ENCODE data around the gene IL26. TPM values are rescaled to one million over a fixed set of nuclear protein-coding genes. Genes with fewer than 3 reads are reported as not detected.

Gene IL26
- polyA plus RNA-seq, 1 experiment = not detected

GRCh38 chr12:68240975-68241374 is 15.4 kb upstream of the IL26 start:
- H3K4me3 ChIP-seq (ENCODE audit: low read depth, low read length) = no peak overlapping the region
- CTCF ChIA-PET = interaction anchor here (0.9 to 1.2 kb wide), 3 partner anchors 8 to 77 kb away, joined by 3 to 4 read pairs (median 3); no protein-coding TSS in a partner anchor
- POLR2A ChIA-PET = no interaction called here
- H3K27me3 ChIP-seq (ENCODE audit: control insufficient read depth, insufficient read depth, low read length) = no peaks in the 10 kb centered on the region
- TF ChIP-seq CTCF (IDR thresholded peaks at IDR 0.05; ENCODE audit: insufficient read depth, low read depth, low read length) = 0 out of 2 replicates have a peak, but pooled peaks have one; percentile 3
- DNase-seq (ENCODE audit: low read depth) = no peak
- no peaks in the 10 kb centered on the region for H3K36me3 ChIP-seq (ENCODE audit: control insufficient read depth, insufficient read depth, low read length)

GRCh38 chr12:68240079-68240478 is 14.5 kb upstream of the IL26 start:
- POLR2A ChIA-PET = no interaction called here
- DNase-seq (ENCODE audit: low read depth) = peak; percentile 82
- Histone ChIP-seq H3K27me3 (ENCODE audit: control insufficient read depth, insufficient read depth, low read length) (no peaks in the 10 kb centered on the region), H3K36me3 (ENCODE audit: control insufficient read depth, insufficient read depth, low read length) (no peaks in the 10 kb centered on the region), H3K4me3 (ENCODE audit: low read depth, low read length) (no peak overlapping the region)
- 0 out of 2 replicates have a peak, but pooled peaks have one; percentile 13 for TF ChIP-seq CTCF (IDR thresholded peaks at IDR 0.05; ENCODE audit: insufficient read depth, low read depth, low read length)
- CTCF ChIA-PET = no interaction called here

- no peak for TF ChIP-seq CTCF (IDR thresholded peaks at IDR 0.05; ENCODE audit: insufficient read depth, low read depth, low read length)
- POLR2A ChIA-PET = no interaction called here
- Histone ChIP-seq H3K4me3 (ENCODE audit: low read depth, low read length) (no peak overlapping the region), H3K27me3 (ENCODE audit: control insufficient read depth, insufficient read depth, low read length) (no peaks in the 10 kb centered on the region), H3K36me3 (ENCODE audit: control insufficient read depth, insufficient read depth, low read length) (no peaks in the 10 kb centered on the region)
- DNase-seq (ENCODE audit: low read depth) = no peak
- CTCF ChIA-PET = interaction anchor here (0.6 to 1.1 kb wide), 2 partner anchors 17 to 77 kb away, joined by 4 read pairs; no protein-coding TSS in a partner anchor
Observed at GRCh38 chr12:68239309-68239982, 13.8 kb upstream of the IL26 start.

- CTCF ChIA-PET = interaction anchor here (0.6 to 2.9 kb wide), 9 partner anchors 10 to 83 kb away, joined by 3 to 22 read pairs (median 3); no protein-coding TSS in a partner anchor
- no peak overlapping the region for H3K4me3 ChIP-seq (ENCODE audit: low read depth, low read length)
Observed at GRCh38 chr12:68237619-68238018, 12.0 kb upstream of the IL26 start.

More at GRCh38 chr12:68237619-68238018, 12.0 kb upstream of the IL26 start:
- H3K27me3 ChIP-seq (ENCODE audit: control insufficient read depth, insufficient read depth, low read length) = 0 out of 2 replicates have a peak, but pooled peaks cover 2% of the 10 kb centered on the region
- TF ChIP-seq CTCF (IDR thresholded peaks at IDR 0.05; ENCODE audit: insufficient read depth, low read depth, low read length) = no peak
- POLR2A ChIA-PET = interaction anchor here (0.5 kb wide), 1 partner anchor 515 kb away, joined by 4 read pairs; no protein-coding TSS in a partner anchor
- no peaks in the 10 kb centered on the region for H3K36me3 ChIP-seq (ENCODE audit: control insufficient read depth, insufficient read depth, low read length)
- DNase-seq (ENCODE audit: low read depth) = peak; percentile 9
